Skeletal muscle cell (primary cell): ENCODE results near the gene RTTN.

Experiments
- DNase-seq: peaks from one replicate; pipeline ENCODE4 v3.0.0-alpha.2; 2010; ENCODE audit warnings: low read depth
- H3K4me3 ChIP-seq: 2 replicates; pipeline ENCODE4 v1.5.1; 2011; ENCODE audit warnings: low read depth, mild to moderate bottlenecking, control low read depth, low read length, moderate library complexity

Gene RTTN

DNA sequence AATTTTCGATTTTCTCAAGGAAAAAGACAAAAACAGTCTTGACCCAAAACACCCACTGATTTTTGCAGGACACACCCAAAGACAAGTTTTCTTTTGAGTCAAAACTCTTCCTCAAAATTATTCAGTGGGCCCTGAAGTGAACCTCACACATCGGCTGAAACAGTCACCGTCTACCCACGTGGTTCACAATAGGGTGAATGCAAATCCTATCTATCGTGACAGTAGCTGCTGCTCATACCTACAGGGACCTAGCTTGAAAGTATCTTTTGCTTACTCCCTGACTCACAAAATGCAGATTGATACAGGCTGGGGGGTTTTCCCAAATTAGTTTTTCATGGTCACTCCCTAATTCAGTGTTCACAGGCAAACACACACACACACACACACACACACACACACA lies 247.1 kb downstream of the RTTN start:
- no peak for DNase-seq
- H3K4me3 ChIP-seq, result no peak overlapping the region

DNA sequence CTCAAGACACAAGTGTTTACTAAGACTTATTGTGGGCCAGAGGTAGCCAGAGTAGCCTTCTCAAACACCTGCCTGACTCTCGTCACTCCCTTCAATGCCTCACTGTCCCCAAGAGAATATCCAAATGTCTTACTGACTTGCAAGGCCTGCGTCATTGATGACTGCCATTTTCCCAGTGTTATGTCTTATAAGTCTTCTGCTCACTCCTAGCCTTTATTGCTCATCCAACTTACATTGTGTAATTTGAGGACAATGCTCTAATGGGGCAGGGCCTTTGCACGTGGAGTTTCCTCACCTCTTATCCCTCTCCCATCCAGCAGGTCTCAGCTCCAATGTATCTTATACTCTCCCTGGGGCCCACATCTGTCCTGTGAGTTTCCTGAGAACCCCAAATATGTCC lies 247.7 kb downstream of the RTTN start:
- DNase-seq, result no peak
- no peak overlapping the region for H3K4me3 ChIP-seq

DNA sequence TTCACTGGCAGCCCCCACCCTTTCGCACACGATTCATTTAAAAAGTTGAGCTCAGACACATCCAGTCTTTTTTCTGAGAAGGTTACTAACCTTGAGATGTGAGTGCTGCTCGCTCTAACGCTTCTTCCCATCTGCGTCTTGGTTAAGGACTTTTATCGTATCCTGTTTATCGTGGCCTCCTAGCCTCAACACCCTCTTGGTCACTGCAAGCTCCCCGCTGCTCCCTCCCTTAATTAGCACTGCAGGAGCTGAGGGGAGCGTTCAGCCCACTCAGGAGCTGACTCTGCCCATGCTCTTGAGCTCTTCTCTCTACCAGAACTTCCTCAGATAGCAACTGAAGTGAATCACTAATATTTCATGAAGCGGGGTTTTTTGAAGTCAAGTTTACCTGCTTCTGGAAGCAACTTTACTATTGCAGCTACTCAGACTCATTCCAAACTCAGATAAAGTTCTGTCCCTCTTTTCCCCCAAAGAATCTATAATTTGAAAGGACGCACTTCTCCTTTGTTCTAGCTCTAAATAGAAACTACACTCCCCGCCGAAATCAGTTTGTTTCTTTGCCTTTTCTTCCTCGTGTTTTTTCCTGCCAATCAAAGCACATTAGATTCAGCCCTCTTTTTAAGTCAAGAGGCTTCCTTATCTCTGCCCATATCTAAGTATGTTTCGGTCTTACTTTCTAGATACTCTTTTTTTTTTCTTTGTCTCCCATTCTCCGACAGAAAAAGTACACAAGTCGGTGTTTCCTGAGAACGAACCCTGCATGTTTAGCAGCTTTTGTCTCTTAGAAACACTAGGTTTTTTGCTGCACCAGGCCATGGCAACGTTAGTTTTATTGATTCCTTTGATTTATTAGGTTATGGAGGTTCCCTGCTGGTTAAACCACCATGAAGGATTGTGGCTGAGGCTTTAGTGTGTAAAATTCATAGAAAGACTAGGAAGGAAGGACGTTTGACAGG lies 248.5 kb downstream of the RTTN start:
- no peak overlapping the region for H3K4me3 ChIP-seq
- DNase-seq, result no peak

DNA sequence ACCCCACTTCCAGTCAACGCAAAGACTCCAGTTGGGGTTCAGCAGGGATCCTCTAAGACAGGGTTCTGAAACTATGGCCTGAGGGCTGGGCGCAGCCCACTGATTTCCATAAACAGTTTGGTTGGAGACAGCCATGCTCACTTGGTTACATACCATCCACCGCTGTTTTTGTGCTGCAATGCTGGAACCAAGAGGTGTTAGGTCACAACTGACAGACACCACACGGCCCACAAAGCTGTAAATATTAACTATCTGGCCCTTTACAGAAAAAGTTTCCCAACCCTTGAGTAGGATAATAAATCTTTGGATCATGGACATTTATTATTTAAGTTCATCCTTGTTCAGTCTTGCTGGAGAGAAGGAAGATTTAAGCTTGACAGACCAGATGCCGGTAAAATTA lies 249.4 kb downstream of the RTTN start:
- no peak for DNase-seq
- no peak overlapping the region for H3K4me3 ChIP-seq

DNA sequence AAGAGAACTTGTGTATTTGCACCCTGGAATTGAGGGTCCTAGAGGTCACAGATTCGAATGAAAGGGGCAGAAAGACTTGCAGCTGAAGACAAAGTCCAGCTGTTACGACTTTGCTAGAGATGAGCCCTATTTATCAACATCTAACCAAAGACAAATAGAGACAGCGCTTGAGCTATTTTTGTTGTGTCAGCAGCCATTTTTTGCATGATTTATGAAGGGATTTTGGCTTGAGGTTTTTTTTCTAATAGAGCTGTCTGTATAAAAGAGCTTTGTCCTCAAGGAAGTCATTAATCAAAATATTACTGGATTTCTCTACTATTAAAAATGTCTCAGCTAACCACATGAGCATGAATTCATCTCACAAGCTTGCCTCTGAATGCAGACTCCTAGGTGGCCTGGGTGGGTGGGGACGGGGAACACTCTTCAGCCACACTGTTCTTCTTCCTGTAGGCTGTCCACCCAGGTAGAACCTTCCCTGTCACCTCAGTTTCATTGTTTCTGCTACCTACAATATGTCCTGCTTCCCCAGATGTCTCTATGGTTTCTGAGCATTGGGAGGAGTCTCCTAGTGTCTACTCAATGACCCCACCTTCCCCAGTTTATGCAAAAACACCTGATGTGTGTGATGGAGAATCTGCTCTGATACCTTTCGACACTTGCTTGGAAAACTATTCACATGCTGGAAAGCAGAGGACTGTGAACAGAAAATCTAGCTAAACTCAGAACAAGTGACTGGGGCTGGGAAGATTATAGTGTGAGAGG lies 250.6 kb downstream of the RTTN start:
- DNase-seq, result no peak
- H3K4me3 ChIP-seq, result no peak overlapping the region

DNA sequence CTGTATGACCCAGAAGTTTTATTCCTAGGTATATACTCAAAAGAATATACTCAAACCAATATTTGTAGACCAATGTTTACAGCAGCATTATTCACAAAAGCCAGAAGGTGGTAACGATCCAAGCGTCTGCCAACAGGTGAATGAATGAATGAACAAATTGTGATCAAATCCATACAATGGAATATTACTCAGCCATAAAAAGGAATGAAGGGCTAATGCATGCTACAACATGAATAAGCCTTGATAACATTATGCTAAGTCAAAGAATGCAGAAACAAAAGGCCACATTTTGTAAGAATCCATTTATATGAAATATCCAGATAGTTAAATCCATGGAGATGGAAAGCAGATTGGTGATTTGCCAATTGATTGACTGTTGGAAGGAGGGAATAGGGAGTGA lies 252.3 kb downstream of the RTTN start:
- no peak overlapping the region for H3K4me3 ChIP-seq
- DNase-seq, result no peak
